ENCODE data around the gene LRRC14B. TPM values are rescaled to one million over a fixed set of nuclear protein-coding genes. Genes with fewer than 3 reads are reported as not detected.
"Not testable (repeated sequence)": the region's sequence is repeated elsewhere in the genome, so short reads cannot be mapped to it uniquely, and the experiment has no call there.

The LRRC14B gene
- polyA plus RNA-seq, 1 experiment: not detected

GRCh38 chr5:163338-163620 lies 28.0 kb upstream of the LRRC14B start:
- no peak overlapping the region for H3K4me3 ChIP-seq (ENCODE audit: low read depth, low read length)
- no peak for DNase-seq (ENCODE audit: low read depth, low spot score)
- CTCF ChIA-PET: no interaction called here
- no peaks in the 10 kb centered on the region; the same call in 1 of the 2 replicates for H3K9me3 ChIP-seq (ENCODE audit: control insufficient read depth, insufficient read depth, low read length)
- peaks cover 3% of the 10 kb centered on the region for H3K27me3 ChIP-seq (ENCODE audit: control insufficient read depth, insufficient read depth, low read length)
- TF ChIP-seq CTCF (IDR thresholded peaks at IDR 0.05; ENCODE audit: low read depth, low read length): no peak
- POLR2A ChIA-PET: no interaction called here
- H3K27ac ChIP-seq (ENCODE audit: low read depth, low read length): no peak overlapping the region

- Histone ChIP-seq H3K27me3 (ENCODE audit: control insufficient read depth, insufficient read depth, low read length) (peaks cover 3% of the 10 kb centered on the region), H3K4me3 (ENCODE audit: low read depth, low read length) (no peak overlapping the region), H3K27ac (ENCODE audit: low read depth, low read length) (no peak overlapping the region), H3K9me3 (ENCODE audit: control insufficient read depth, insufficient read depth, low read length) (no peaks in the 10 kb centered on the region; the same call in 1 of the 2 replicates)
- ChIA-PET POLR2A (no interaction called here), CTCF (no interaction called here)
- no peak for TF ChIP-seq CTCF (IDR thresholded peaks at IDR 0.05; ENCODE audit: low read depth, low read length)
- DNase-seq (ENCODE audit: low read depth, low spot score): no peak
These were observed 27.5 kb upstream of the LRRC14B start for GRCh38 chr5:163841-164240.

GRCh38 chr5:164244-164643 lies 27.1 kb upstream of the LRRC14B start:
- ChIA-PET CTCF (no interaction called here), POLR2A (no interaction called here)
- TF ChIP-seq CTCF (IDR thresholded peaks at IDR 0.05; ENCODE audit: low read depth, low read length): no peak
- Histone ChIP-seq H3K4me3 (ENCODE audit: low read depth, low read length) (no peak overlapping the region), H3K27ac (ENCODE audit: low read depth, low read length) (no peak overlapping the region), H3K27me3 (ENCODE audit: control insufficient read depth, insufficient read depth, low read length) (peaks cover 3% of the 10 kb centered on the region), H3K9me3 (ENCODE audit: control insufficient read depth, insufficient read depth, low read length) (no peaks in the 10 kb centered on the region; the same call in 1 of the 2 replicates)
- DNase-seq (ENCODE audit: low read depth, low spot score): no peak

- DNase-seq (ENCODE audit: low read depth, low spot score); POLR2A ChIA-PET; CTCF ChIA-PET; H3K4me3 ChIP-seq (ENCODE audit: low read depth, low read length); H3K27me3 ChIP-seq (ENCODE audit: control insufficient read depth, insufficient read depth, low read length); H3K9me3 ChIP-seq (ENCODE audit: control insufficient read depth, insufficient read depth, low read length); H3K27ac ChIP-seq (ENCODE audit: low read depth, low read length): not testable (repeated sequence)
These were observed 26.5 kb upstream of the LRRC14B start for GRCh38 chr5:164783-165182.

- POLR2A ChIA-PET: no interaction called here
- H3K4me3 ChIP-seq (ENCODE audit: low read depth, low read length): no peak overlapping the region
- CTCF ChIA-PET: interaction anchor here (3.5 kb wide), 1 partner anchor 22 kb away, joined by 13 read pairs; no protein-coding TSS in a partner anchor
- no peak for DNase-seq (ENCODE audit: low read depth, low spot score)
- H3K9me3 ChIP-seq (ENCODE audit: control insufficient read depth, insufficient read depth, low read length): no peaks in the 10 kb centered on the region; the same call in 1 of the 2 replicates
- no peak overlapping the region for H3K27ac ChIP-seq (ENCODE audit: low read depth, low read length)
- H3K27me3 ChIP-seq (ENCODE audit: control insufficient read depth, insufficient read depth, low read length): peaks cover 3% of the 10 kb centered on the region
- no peak for TF ChIP-seq CTCF (IDR thresholded peaks at IDR 0.05; ENCODE audit: low read depth, low read length)
These were observed 24.6 kb upstream of the LRRC14B start for GRCh38 chr5:166441-167372.

All from AG04450 (cell line).